OCI-LY1 (cell line): ENCODE data around the gene CPSF4L.

Experiments
- CTCF ChIP-seq: fragments of 200-600 bp; sonication (generic), shearing (Covaris generic); IDR thresholded peaks from 2 replicates; pipeline ENCODE4 v1.5.1; 2017; ENCODE audit warnings: mild to moderate bottlenecking, antibody characterized with exemption, low read length, moderate library complexity, mixed read lengths
- EZH2 ChIP-seq: fragments of 200-600 bp; sonication (generic), shearing (Covaris generic); IDR thresholded peaks from 2 replicates; pipeline ENCODE4 v1.8.0; 2017; ENCODE audit warnings: borderline replicate concordance, mixed run types, mild to moderate bottlenecking, antibody characterized with exemption, low read length, moderate library complexity, mixed read lengths

GRCh38 chr17:73248532-73248931 lies 13.1 kb downstream of the CPSF4L start:
- TF ChIP-seq CTCF (no peak), EZH2 (no peak)
